Measurements from ENCODE around the gene TBC1D23. TPM values are rescaled to one million over a fixed set of nuclear protein-coding genes. Genes with fewer than 3 reads are reported as not detected.

TBC1D23 gene
- total and polyA plus RNA-seq, 4 donors, result 8.7 to 30.3 (median 17.8) TPM

DNA sequence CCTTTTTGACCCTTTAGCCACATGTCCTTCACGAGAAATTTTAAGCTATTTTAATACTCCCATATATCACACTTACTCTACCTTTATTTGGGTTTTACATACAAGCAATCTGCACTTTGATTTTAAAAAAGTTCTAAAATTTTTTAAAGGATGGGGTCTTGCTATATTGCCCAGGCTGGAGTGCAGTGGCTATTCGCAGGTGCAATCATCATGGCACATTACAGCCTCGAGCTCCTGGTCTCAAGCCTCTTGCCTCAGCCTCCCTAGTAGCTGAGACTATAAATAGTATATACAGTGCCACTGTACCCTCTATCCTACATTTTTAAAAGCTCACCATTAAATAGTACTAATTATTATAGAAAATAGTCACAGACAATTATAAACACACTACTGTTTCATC lies 103.6 kb downstream of the TBC1D23 start:
- H3K4me3 ChIP-seq (ENCODE audit: low read depth in 1 of 3, low read length in 3 of 3), result no peak overlapping the region
- no peak overlapping the region for H3K27ac ChIP-seq (ENCODE audit: low read depth in 1 of 2, low read length in 2 of 2)
- no peak overlapping the region for H3K9ac ChIP-seq (ENCODE audit: low read depth in 1 of 2, low read length in 2 of 2)
- peaks cover 0 to 36% (median 12%) of the 10 kb centered on the region in 4 donors for H3K4me1 ChIP-seq (ENCODE audit: control insufficient read depth in 4 of 4, insufficient read depth in 4 of 4, low read length in 3 of 4)
- H3K9me3 ChIP-seq (ENCODE audit: control insufficient read depth in 4 of 4, low read length in 3 of 4), result peaks cover 0 to 2% (median 0%) of the 10 kb centered on the region in 4 donors
- H3K27me3 ChIP-seq (ENCODE audit: control insufficient read depth in 4 of 4, insufficient read depth in 4 of 4, low read length in 3 of 4), result no peaks in the 10 kb centered on the region
- TF ChIP-seq, protein P1, sequence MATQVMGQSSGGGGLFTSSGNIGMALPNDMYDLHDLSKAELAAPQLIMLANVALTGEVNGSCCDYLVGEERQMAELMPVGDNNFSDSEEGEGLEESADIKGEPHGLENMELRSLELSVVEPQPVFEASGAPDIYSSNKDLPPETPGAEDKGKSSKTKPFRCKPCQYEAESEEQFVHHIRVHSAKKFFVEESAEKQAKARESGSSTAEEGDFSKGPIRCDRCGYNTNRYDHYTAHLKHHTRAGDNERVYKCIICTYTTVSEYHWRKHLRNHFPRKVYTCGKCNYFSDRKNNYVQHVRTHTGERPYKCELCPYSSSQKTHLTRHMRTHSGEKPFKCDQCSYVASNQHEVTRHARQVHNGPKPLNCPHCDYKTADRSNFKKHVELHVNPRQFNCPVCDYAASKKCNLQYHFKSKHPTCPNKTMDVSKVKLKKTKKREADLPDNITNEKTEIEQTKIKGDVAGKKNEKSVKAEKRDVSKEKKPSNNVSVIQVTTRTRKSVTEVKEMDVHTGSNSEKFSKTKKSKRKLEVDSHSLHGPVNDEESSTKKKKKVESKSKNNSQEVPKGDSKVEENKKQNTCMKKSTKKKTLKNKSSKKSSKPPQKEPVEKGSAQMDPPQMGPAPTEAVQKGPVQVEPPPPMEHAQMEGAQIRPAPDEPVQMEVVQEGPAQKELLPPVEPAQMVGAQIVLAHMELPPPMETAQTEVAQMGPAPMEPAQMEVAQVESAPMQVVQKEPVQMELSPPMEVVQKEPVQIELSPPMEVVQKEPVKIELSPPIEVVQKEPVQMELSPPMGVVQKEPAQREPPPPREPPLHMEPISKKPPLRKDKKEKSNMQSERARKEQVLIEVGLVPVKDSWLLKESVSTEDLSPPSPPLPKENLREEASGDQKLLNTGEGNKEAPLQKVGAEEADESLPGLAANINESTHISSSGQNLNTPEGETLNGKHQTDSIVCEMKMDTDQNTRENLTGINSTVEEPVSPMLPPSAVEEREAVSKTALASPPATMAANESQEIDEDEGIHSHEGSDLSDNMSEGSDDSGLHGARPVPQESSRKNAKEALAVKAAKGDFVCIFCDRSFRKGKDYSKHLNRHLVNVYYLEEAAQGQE (IDR thresholded peaks at IDR 0.05), result no peak
- TF ChIP-seq ATF3 (IDR thresholded peaks at IDR 0.05), result no peak
- no peak for TF ChIP-seq HNF4G (IDR thresholded peaks at IDR 0.05)
- TF ChIP-seq RAD21 (IDR thresholded peaks at IDR 0.05), result no peak
- TF ChIP-seq EGR1 (IDR thresholded peaks at IDR 0.05; ENCODE audit: low read depth in 2 of 2), result no peak
- no peak for TF ChIP-seq SP1 (IDR thresholded peaks at IDR 0.05)
- TF ChIP-seq FOXA2 (IDR thresholded peaks at IDR 0.05), result no peak
- TF ChIP-seq CTCF (IDR thresholded peaks at IDR 0.05; ENCODE audit: low read depth, low read length, missing input control), result no peak
- no peak for TF ChIP-seq ZBTB33 (IDR thresholded peaks at IDR 0.05)
- TF ChIP-seq RXRA (IDR thresholded peaks at IDR 0.05), result no peak
- no peak for TF ChIP-seq GABPA (IDR thresholded peaks at IDR 0.05 in 1 of 2, conservative IDR thresholded peaks at IDR 0.05 in 1 of 2)
- no peak for TF ChIP-seq TAF1 (conservative IDR thresholded peaks at IDR 0.05)
- no peak for TF ChIP-seq FOXA1 (IDR thresholded peaks at IDR 0.05)
- DNase-seq (ENCODE audit: low spot score), result no peak
- peaks cover 4 to 33% (median 24%) of the 10 kb centered on the region in 4 donors for H3K36me3 ChIP-seq (ENCODE audit: control insufficient read depth in 4 of 4, insufficient read depth in 3 of 4, low read depth in 1 of 4, low read length in 3 of 4)
- WGBS, result 93% methylated on average over 3 of the region's 3 CpGs

GRCh38 chr3:100366424-100366823 lies 105.6 kb downstream of the TBC1D23 start:
- Histone ChIP-seq H3K9ac (ENCODE audit: low read depth in 1 of 2, low read length in 2 of 2) (no peak overlapping the region), H3K4me3 (ENCODE audit: low read depth in 1 of 3, low read length in 3 of 3) (no peak overlapping the region), H3K36me3 (ENCODE audit: control insufficient read depth in 4 of 4, insufficient read depth in 3 of 4, low read depth in 1 of 4, low read length in 3 of 4) (peaks cover 4 to 33% (median 28%) of the 10 kb centered on the region in 4 donors), H3K4me1 (ENCODE audit: control insufficient read depth in 4 of 4, insufficient read depth in 4 of 4, low read length in 3 of 4) (peaks cover 0 to 20% (median 0%) of the 10 kb centered on the region in 4 donors), H3K9me3 (ENCODE audit: control insufficient read depth in 4 of 4, low read length in 3 of 4) (peaks cover 0 to 2% (median 0%) of the 10 kb centered on the region in 4 donors), H3K27me3 (ENCODE audit: control insufficient read depth in 4 of 4, insufficient read depth in 4 of 4, low read length in 3 of 4) (no peaks in the 10 kb centered on the region), H3K27ac (ENCODE audit: low read depth in 1 of 2, low read length in 2 of 2) (no peak overlapping the region)
- DNase-seq (ENCODE audit: low spot score), result no peak
- WGBS, result 85% methylated on average over 2 of the region's 2 CpGs
- TF ChIP-seq, protein P1 (IDR thresholded peaks at IDR 0.05), result no peak
- no peak for TF ChIP-seq RAD21 (IDR thresholded peaks at IDR 0.05)
- no peak for TF ChIP-seq TAF1 (conservative IDR thresholded peaks at IDR 0.05)
- TF ChIP-seq, protein P2, sequence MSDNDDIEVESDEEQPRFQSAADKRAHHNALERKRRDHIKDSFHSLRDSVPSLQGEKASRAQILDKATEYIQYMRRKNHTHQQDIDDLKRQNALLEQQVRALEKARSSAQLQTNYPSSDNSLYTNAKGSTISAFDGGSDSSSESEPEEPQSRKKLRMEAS (IDR thresholded peaks at IDR 0.05), result no peak
- no peak for TF ChIP-seq JUND (IDR thresholded peaks at IDR 0.05)
- no peak for TF ChIP-seq ATF3 (IDR thresholded peaks at IDR 0.05)
- no peak for TF ChIP-seq HNF4A (conservative IDR thresholded peaks at IDR 0.05)
- TF ChIP-seq HNF4G (IDR thresholded peaks at IDR 0.05), result no peak
- TF ChIP-seq FOXA2 (IDR thresholded peaks at IDR 0.05), result no peak
- no peak for TF ChIP-seq EGR1 (IDR thresholded peaks at IDR 0.05; ENCODE audit: low read depth in 2 of 2)
- no peak for TF ChIP-seq ZBTB33 (IDR thresholded peaks at IDR 0.05)
- no peak for TF ChIP-seq GABPA (IDR thresholded peaks at IDR 0.05 in 1 of 2, conservative IDR thresholded peaks at IDR 0.05 in 1 of 2)
- no peak for TF ChIP-seq YY1 (IDR thresholded peaks at IDR 0.05)
- no peak for TF ChIP-seq FOXA1 (IDR thresholded peaks at IDR 0.05)
- TF ChIP-seq SP1 (IDR thresholded peaks at IDR 0.05), result no peak

Data from liver (tissue), 9 donors.